ENCODE results near the gene RETREG2.

The RETREG2 gene

GRCh38 chr2:219167997-219168396 is 10.1 kb upstream of the RETREG2 start:
- no peak for FAIRE-seq
- TF ChIP-seq POU2F2 (IDR thresholded peaks at IDR 0.05; ENCODE audit: low read depth, low read length): no peak
- no peak for TF ChIP-seq POLR2AphosphoS5 (IDR thresholded peaks at IDR 0.05; ENCODE audit: low read depth, low read length)
- no peak for TF ChIP-seq SPI1 (IDR thresholded peaks at IDR 0.05; ENCODE audit: low read depth, low read length)
- TF ChIP-seq PAX5 (IDR thresholded peaks at IDR 0.05; ENCODE audit: insufficient read depth, low read length, severe bottlenecking): no peak
- no peak for TF ChIP-seq POLR2A (IDR thresholded peaks at IDR 0.05; ENCODE audit: low read depth, low read length)
- TF ChIP-seq TAF1 (IDR thresholded peaks at IDR 0.05; ENCODE audit: low read depth, low read length): no peak
- DNase-seq (ENCODE audit: insufficient read length, low spot score): no peak

- peak; percentile 38 for FAIRE-seq
- DNase-seq (ENCODE audit: insufficient read length, low spot score): no peak
- TF ChIP-seq TAF1 (IDR thresholded peaks at IDR 0.05; ENCODE audit: low read depth, low read length) (no peak), SPI1 (IDR thresholded peaks at IDR 0.05; ENCODE audit: low read depth, low read length) (no peak), PAX5 (IDR thresholded peaks at IDR 0.05; ENCODE audit: insufficient read depth, low read length, severe bottlenecking) (no peak), POLR2AphosphoS5 (IDR thresholded peaks at IDR 0.05; ENCODE audit: low read depth, low read length) (no peak), POLR2A (IDR thresholded peaks at IDR 0.05; ENCODE audit: low read depth, low read length) (no peak), POU2F2 (IDR thresholded peaks at IDR 0.05; ENCODE audit: low read depth, low read length) (no peak)
Measured at GRCh38 chr2:219168526-219168925, 9.5 kb upstream of the RETREG2 start.

GRCh38 chr2:219168932-219169331 is 9.1 kb upstream of the RETREG2 start:
- TF ChIP-seq PAX5 (IDR thresholded peaks at IDR 0.05; ENCODE audit: insufficient read depth, low read length, severe bottlenecking) (no peak), SPI1 (IDR thresholded peaks at IDR 0.05; ENCODE audit: low read depth, low read length) (no peak), POU2F2 (IDR thresholded peaks at IDR 0.05; ENCODE audit: low read depth, low read length) (no peak)
- no peak for FAIRE-seq
- no peak for DNase-seq (ENCODE audit: insufficient read length, low spot score)

- DNase-seq (ENCODE audit: insufficient read length, low spot score) (no peak), FAIRE-seq (peak; percentile 62)
- TF ChIP-seq PAX5 (IDR thresholded peaks at IDR 0.05; ENCODE audit: insufficient read depth, low read length, severe bottlenecking): no peak
- no peak for TF ChIP-seq POLR2AphosphoS5 (IDR thresholded peaks at IDR 0.05; ENCODE audit: low read depth, low read length)
- no peak for TF ChIP-seq SPI1 (IDR thresholded peaks at IDR 0.05; ENCODE audit: low read depth, low read length)
- no peak for TF ChIP-seq TAF1 (IDR thresholded peaks at IDR 0.05; ENCODE audit: low read depth, low read length)
Measured at GRCh38 chr2:219169930-219170654, 8.0 kb upstream of the RETREG2 start, which contains the start of gene SLC23A3. Gene SLC23A3, minus strand, starts transcription at chr2:219170029. Its CDS starts 45 bp downstream, at chr2:219169984.

- peak; percentile 76 for FAIRE-seq
- TF ChIP-seq PAX5 (IDR thresholded peaks at IDR 0.05; ENCODE audit: insufficient read depth, low read length, severe bottlenecking) (no peak), TAF1 (IDR thresholded peaks at IDR 0.05; ENCODE audit: low read depth, low read length) (no peak), POLR2AphosphoS5 (IDR thresholded peaks at IDR 0.05; ENCODE audit: low read depth, low read length) (no peak), SPI1 (IDR thresholded peaks at IDR 0.05; ENCODE audit: low read depth, low read length) (no peak), POU2F2 (IDR thresholded peaks at IDR 0.05; ENCODE audit: low read depth, low read length) (no peak), POLR2A (IDR thresholded peaks at IDR 0.05; ENCODE audit: low read depth, low read length) (no peak)
- no peak for DNase-seq (ENCODE audit: insufficient read length, low spot score)
Measured at GRCh38 chr2:219171231-219171651, 6.8 kb upstream of the RETREG2 start.

GRCh38 chr2:219172231-219173154 is 5.6 kb upstream of the RETREG2 start:
- no peak for FAIRE-seq
- TF ChIP-seq POLR2A (IDR thresholded peaks at IDR 0.05; ENCODE audit: low read depth, low read length) (no peak), POU2F2 (IDR thresholded peaks at IDR 0.05; ENCODE audit: low read depth, low read length) (no peak), SPI1 (IDR thresholded peaks at IDR 0.05; ENCODE audit: low read depth, low read length) (no peak), PAX5 (IDR thresholded peaks at IDR 0.05; ENCODE audit: insufficient read depth, low read length, severe bottlenecking) (no peak), TAF1 (IDR thresholded peaks at IDR 0.05; ENCODE audit: low read depth, low read length) (no peak), POLR2AphosphoS5 (IDR thresholded peaks at IDR 0.05; ENCODE audit: low read depth, low read length) (no peak)
- DNase-seq (ENCODE audit: insufficient read length, low spot score): no peak

GRCh38 chr2:219173176-219173575 is 4.9 kb upstream of the RETREG2 start:
- FAIRE-seq (no peak), DNase-seq (ENCODE audit: insufficient read length, low spot score) (no peak)
- TF ChIP-seq PAX5 (IDR thresholded peaks at IDR 0.05; ENCODE audit: insufficient read depth, low read length, severe bottlenecking): no peak

- no peak for DNase-seq (ENCODE audit: insufficient read length, low spot score)
Measured at GRCh38 chr2:219174146-219174545, 3.9 kb upstream of the RETREG2 start.

GRCh38 chr2:219174801-219175200 is 3.3 kb upstream of the RETREG2 start:
- FAIRE-seq: no peak
- TF ChIP-seq TAF1 (IDR thresholded peaks at IDR 0.05; ENCODE audit: low read depth, low read length) (no peak), SPI1 (IDR thresholded peaks at IDR 0.05; ENCODE audit: low read depth, low read length) (no peak), POLR2A (IDR thresholded peaks at IDR 0.05; ENCODE audit: low read depth, low read length) (no peak), POU2F2 (IDR thresholded peaks at IDR 0.05; ENCODE audit: low read depth, low read length) (no peak), PAX5 (IDR thresholded peaks at IDR 0.05; ENCODE audit: insufficient read depth, low read length, severe bottlenecking) (no peak), POLR2AphosphoS5 (IDR thresholded peaks at IDR 0.05; ENCODE audit: low read depth, low read length) (no peak)

More at GRCh38 chr2:219174146-219174545, 3.9 kb upstream of the RETREG2 start:
- no peak for FAIRE-seq
- no peak for TF ChIP-seq TAF1 (IDR thresholded peaks at IDR 0.05; ENCODE audit: low read depth, low read length)
- no peak for TF ChIP-seq POU2F2 (IDR thresholded peaks at IDR 0.05; ENCODE audit: low read depth, low read length)
- TF ChIP-seq SPI1 (IDR thresholded peaks at IDR 0.05; ENCODE audit: low read depth, low read length): no peak
- TF ChIP-seq PAX5 (IDR thresholded peaks at IDR 0.05; ENCODE audit: insufficient read depth, low read length, severe bottlenecking): no peak
- TF ChIP-seq POLR2AphosphoS5 (IDR thresholded peaks at IDR 0.05; ENCODE audit: low read depth, low read length): no peak
- no peak for TF ChIP-seq POLR2A (IDR thresholded peaks at IDR 0.05; ENCODE audit: low read depth, low read length)

More at GRCh38 chr2:219174801-219175200, 3.3 kb upstream of the RETREG2 start:
- DNase-seq (ENCODE audit: insufficient read length, low spot score): no peak
